GM18526 (cell line): Measurements from ENCODE around the gene CNTN4.

ENCODE experiments used
- POLR2A ChIP-seq: IDR thresholded peaks from 3 replicates; pipeline ENCODE4 v1.6.1; 2011; ENCODE audit not compliant: insufficient read length; ENCODE audit errors: extremely low read depth

Gene CNTN4

DNA sequence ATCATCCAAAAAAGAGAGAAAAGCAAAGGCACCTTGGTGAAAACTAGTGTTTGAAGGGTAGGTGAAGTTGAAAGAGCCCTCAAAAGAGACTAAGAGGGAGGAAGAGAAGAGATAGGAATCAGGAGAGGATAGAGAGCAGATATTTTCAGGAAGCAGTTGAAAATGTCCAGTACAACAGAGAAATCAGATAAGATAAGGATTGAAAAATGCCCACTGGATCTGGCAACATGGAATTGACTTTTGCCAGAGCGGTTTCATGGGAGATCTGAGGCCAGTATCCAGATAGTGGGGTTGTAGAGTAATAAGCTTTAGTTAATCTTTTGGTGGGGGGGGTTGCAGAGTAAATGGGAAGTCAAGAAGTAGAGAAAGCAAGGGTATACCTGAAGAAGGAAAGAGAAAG is 674.1 kb downstream of the CNTN4 start:
- TF ChIP-seq POLR2A: no peak

DNA sequence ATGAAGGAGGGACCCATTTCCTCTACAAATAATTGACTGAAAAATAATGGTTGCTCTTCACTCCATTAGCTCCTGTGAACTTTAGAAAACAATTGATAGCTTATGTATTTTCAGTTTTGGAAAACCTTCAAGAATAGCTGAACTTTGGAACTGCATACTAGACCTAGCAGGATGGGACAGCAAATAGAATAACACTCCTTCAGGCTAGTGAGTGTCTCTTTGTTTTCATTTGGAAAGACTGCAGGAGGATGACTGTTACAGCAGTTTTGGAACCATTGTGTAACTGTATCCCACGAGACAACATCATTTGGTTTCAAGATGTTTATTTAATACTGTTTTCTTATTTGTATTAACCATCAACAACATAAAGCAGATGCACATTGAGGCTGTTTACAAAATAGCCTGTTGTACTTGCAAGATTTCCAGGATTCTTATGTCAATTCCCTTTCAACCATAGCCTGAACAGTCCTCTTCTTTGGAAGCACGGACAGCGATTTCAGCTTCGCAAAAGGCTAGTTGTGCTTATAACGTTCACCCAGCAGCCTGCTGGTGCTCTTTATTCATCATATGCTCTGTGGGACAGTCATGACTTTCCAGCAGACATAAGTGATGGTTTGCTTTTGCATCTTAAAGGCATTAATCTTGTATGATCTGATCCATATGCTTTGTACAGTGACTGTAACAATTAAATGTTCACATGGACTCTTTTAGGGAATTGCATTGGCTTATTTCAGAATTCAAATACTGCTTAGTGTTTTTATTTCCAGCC is 676.0 kb downstream of the CNTN4 start:
- no peak for TF ChIP-seq POLR2A

DNA sequence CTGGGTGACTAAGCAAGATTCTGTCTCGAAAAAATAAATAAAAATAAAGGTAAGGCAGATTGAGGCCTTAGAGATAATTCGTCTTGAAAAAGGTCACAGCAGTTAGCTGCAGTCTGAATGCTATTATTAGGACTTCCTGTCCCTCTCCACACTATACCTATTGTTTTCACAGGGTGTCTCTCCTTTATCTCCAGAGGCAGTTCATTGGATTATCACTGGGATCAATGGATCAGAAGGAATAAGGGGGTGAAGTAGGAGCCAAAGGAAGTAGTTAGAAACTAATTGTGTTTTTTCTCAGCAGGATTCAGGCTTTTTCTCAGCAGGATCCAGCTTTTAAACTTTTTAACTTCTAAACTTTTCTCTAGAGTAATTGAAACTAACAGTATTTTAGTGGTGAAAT is 684.6 kb downstream of the CNTN4 start:
- TF ChIP-seq POLR2A: no peak

DNA sequence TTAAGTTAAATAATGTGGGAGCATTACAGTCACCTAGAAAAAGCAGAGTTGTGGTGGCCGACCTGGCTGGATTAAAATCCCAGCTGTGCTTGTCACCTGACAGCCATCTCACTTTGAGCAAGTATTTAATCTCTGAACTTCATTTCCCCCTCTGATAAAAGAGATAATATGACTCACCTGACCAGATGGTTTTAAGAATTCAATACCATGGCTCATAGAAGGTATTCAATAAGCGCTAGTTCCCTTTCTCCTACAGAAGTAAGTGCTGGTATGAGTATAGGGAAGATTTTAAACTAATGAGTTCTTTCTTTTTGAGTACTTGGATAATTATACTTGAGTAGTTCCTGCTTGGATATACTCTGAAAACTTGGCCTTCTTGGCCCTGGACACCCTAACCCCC is 686.0 kb downstream of the CNTN4 start:
- TF ChIP-seq POLR2A: no peak

DNA sequence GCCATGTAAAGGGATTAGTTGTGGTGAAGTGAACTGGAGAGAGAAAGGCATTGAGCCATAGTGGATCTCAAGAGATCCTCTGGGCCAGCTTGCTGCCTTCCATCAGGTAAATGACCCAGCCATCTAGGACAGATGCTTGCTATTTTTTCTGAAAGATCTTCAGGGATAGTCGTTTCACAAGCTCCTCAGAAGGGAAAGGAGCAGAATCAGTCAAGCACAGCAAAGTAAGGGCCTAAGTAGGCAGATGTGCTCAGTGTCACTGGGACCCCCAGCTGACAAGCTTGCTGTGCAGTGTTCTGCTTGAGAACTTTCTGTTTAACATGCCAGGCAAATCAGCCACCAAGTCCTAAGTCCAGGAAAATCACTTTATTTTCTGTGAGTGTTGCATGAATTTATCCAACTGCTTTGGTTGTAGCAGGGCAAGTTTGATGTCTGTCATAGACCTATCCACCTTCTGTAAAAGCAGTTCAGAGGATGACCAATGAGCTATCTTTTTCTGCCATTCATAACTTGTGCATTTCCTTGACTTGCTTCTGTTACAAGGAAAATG is 691.7 kb downstream of the CNTN4 start:
- no peak for TF ChIP-seq POLR2A

DNA sequence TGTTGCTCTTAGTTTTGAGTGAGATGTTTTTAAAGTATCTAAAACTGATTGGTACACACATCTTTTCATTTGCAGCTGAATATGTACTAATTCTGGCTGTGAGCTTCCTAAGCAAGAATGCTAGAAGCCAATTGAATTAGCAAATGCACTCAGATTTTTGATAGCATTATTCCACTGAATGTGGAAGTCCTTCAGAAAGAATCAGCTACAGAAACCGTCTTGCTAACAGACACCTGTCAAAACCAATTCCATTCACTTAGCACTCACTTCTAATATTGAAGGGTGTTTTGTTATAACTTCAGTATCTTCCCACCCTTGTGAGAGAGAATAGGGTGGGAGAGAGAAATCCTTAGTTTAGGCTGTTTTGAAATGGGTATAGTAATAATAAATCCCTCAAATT is 693.8 kb downstream of the CNTN4 start:
- no peak for TF ChIP-seq POLR2A

DNA sequence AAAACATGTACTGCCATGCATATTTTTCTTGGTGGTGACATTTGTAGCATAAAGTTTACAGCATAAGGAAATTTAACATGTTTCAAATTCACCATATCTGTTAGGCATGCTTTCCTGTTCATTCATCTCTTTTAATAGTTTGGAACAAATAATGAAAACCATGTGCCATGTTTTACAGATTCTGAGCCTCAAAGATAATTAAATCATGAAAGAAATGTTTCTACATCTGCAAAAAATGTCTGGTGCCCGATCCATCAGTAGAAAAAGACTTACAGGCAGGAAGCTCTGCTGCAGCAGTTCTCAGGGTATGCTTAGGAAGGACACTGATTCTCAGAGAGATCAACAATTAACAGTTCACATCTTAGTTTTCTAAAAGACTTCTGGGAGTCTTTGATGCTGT is 695.3 kb downstream of the CNTN4 start:
- TF ChIP-seq POLR2A: no peak

DNA sequence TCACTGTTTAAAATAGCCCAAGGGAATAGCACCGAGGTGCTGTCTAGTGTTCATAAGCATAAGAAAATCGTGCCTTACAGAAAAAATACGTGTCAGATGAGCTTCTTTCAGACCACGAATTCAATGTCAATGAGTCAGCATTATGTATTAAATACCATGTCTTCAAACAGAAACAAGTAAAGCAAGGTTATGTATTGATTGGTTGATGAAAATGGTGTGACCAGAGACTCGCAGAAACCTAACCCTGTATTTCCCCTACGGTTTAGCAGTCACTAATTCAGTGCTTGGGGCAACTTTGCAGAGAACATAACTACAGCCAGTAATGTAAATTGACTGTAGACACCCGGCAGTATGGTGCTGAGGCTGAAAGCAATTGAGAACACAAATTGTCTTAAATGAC is 703.8 kb downstream of the CNTN4 start:
- TF ChIP-seq POLR2A: no peak

DNA sequence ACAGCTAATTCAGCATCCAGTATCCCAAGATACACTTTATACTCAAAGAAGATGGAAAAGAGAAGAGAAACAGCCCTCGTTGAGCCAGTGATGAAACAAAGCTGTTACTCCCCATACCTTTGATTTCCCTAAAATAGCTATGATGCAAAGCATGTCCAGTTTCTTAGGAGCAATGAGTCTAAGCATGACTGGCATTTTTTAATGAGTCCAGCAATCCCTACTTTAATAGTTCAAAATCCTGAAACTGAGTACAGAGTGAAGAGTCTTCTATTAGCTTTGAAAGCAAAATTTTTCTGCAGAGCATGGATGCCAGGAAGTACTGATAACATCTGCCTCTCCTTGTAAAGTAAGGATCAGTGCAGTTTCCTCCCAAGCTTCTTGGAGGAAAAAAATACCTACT is 708.8 kb downstream of the CNTN4 start:
- TF ChIP-seq POLR2A: no peak

DNA sequence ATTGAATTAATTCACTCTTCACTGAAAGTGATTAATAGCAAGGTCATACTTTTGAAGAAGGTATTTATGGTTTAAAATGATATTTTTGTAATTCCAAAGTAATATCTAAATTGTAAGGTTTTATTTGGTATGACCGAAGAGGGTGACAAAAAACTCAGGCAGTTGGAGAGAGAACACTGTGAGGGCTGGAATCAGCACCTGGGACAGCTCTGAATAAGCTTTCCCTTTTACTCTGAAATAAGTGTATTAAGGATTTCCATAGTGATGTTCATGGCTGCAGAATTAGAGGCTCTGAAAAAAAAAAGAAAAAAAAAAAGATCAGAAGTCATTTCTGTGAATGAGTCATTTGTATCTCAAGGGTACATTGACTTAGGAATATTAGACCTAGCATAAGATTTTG is 712.1 kb downstream of the CNTN4 start:
- TF ChIP-seq POLR2A: no peak

DNA sequence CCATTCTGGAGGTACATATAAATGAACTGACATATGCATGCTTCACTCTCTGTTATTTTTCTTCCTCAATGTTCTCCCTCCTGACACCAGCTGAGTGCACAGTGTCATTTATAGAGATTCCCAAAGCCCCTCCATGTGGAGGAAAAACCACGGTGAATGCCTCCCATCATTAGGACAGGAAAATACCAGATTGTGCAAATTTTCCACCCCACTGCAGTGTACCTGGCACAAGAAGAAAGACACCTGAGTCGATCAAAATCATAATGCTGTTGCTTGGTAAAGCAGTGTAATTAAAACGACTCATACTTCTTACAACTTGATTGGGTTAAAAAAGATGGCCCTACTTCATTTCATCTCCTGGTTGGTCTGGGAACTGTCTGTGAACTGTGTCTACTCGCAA is 720.9 kb downstream of the CNTN4 start:
- TF ChIP-seq POLR2A: no peak

DNA sequence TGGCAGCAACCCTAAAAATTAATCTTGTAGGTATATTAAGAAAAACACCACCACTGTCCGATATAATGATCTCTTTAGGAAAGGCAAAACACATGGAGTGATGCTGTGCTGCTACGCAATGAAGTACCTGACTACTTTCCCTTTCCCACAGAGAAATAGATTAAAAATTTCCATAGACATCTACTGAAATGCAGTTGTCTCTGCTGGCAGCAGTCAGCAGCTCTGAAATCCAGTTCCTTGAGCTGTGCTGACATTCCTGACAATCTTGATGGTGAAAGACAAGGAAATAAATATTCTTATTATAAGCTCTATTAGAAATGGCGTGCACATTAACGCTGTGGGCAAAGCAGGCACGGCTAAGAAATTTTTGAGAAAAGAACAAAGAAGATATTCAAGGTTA is 723.9 kb downstream of the CNTN4 start:
- no peak for TF ChIP-seq POLR2A

DNA sequence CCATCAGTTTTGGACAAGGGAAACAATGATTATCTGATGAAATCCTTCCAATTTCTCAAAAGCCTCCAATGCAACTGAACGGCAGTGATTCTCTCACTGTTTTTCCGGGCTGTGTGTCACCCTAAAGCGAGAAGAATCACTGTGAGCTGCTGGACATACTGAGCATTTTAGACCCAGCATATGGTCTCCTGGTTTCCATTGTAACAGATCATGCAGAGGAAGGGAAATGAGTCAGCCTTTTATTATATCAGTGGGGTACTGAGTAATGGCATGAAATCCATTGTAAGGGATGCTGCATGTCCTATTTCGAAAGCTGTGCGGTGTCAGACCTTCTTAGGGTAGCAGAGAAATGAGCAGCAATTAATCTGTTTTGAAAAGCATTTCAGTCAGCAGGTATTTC is 724.4 kb downstream of the CNTN4 start:
- no peak for TF ChIP-seq POLR2A

DNA sequence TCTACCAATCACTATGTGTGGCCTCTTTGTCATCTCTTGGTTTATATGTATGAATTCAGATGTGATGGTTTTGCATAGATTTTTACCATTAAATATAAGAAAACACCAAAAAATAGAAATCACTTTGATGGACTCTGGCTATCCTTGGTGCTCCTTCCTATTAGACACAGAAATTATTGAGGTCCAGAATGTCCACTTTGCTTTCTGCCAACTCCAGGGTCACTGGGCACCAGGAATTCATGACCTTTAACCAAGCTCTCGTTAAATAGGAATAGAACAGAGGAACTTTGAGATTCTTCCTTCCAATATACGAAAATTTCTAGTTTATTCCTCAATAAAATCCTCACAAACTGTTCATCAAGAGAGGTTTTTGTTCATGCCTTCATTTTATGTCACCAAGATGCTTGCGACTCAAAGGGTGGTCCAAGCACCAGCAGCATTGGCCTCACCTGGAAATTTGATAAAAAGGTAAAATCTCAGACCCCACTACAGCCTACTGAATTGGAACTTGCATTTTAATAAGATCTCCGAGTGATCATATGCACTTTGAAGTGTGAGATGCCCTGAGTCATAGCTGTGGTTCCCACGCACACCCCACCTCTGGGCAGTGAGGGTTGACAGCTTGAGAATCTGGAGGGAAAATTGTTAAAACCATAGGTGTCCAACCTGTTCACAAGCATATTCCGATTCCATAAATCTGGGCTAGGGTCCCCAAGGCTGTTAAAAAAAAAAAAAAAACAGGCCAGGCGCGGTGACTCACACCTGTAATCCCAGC is 725.0 kb downstream of the CNTN4 start:
- TF ChIP-seq POLR2A: no peak

DNA sequence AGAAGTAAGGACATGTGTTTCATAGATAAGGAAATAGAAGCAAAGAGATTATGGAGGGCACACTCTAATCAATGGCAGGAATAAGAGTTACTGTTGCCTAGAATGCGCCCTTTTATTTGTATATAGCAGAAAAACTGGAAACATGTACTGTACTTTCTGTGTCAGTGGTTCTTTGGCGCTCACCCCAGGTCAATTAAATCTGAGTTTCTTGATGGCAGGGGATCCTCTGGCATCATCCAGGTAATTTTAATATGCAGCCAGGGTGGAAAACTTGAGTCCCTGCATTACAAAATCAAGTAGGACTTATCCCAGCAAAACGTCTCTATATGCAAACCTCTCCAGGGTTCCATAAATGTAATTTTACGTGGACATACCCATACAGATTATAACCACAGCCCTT is 727.4 kb downstream of the CNTN4 start:
- no peak for TF ChIP-seq POLR2A

DNA sequence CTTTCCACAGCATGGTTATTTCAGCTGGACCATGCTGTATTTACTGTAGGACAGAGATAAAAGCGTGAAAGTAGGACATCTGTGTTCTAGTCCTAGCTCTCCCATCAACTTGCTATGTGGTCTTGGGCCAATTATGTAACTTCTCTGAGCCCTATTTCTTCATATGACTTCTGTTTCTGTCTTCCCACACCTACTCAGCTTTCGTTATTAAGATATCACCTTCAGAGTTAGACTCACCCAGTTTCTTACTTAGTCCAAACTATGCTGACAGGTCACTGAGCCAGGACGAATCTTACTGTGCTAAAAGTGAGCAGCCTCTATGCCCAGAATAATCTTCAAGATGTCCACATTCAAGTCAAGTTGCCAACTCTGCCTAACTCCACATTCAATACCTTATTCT is 727.8 kb downstream of the CNTN4 start:
- no peak for TF ChIP-seq POLR2A
